C4-2B (cell line): ENCODE data around the gene BANK1.

Source experiments
- CTCF ChIP-seq: fragments of 450-650 bp; conservative IDR thresholded peaks from 2 replicates; pipeline ENCODE4 v1.5.1; 2017; ENCODE audit warnings: mild to moderate bottlenecking
- ZFX ChIP-seq: fragments of 450-650 bp; IDR thresholded peaks from 2 replicates; pipeline ENCODE4 v1.6.1; 2017

DNA sequence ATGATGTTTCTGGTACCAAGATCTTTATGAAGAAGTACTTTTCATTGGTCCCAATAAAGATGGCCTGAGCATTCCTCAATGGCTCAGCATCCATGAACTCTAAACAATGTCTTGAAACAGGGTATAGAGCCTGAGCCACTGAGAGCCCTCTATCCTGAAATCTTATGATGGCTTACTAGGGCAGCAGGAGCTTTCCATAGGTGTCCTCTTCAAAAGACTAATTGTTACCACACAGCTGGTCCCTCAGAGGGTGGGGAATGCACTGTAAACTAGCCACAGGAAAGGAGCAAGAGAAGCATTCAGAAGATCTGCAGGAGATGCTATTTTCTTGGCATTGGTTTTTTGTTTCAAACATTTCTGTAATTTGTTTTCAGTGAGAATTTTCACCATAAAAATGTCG lies 5.6 kb upstream of the BANK1 start:
- TF ChIP-seq CTCF (no peak), ZFX (no peak)
